ENCODE measurements around the gene PAPOLA. TPM values are rescaled to one million over a fixed set of nuclear protein-coding genes. Genes with fewer than 3 reads are reported as not detected.

PAPOLA gene
- total and polyA plus RNA-seq, 5 donors: 84.7 to 184 (median 153) TPM

DNA sequence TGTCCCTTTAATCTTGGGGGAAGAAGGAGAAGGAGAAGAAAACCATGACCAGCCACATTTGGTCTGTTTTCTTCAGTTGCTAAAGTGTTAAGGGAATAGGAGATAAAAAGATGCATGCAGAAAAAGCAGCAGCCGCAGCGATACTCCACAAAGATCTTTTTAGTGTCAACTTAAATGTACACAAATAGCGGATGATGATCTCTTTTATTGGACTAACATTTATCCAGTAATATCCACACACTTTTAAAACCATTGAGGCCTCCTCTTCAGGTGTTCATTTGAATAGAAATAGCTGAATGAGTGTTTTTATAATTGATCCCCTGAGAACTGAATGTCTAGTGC, 83.5 kb downstream of the PAPOLA start:
- H3K4me3 ChIP-seq (ENCODE audit: low read length): no peak overlapping the region
- intact Hi-C loops (cut with DNase I): loop anchor here in 1 of 4 donors (10.0 kb wide), 1 partner anchor 159 kb away; no protein-coding TSS in a partner anchor
- H3K27ac ChIP-seq (ENCODE audit: low read length): no peak overlapping the region
- ATAC-seq: no peak
- H3K4me1 ChIP-seq (ENCODE audit: control insufficient read depth, insufficient read depth, low read length): no peaks in the 10 kb centered on the region
- 91% methylated on average over 3 of the region's 3 CpGs for WGBS
- DNase-seq: no peak
- no peaks in the 10 kb centered on the region for H3K27me3 ChIP-seq (ENCODE audit: control insufficient read depth, insufficient read depth)
- H3K9me3 ChIP-seq (ENCODE audit: control insufficient read depth, low read length): no peaks in the 10 kb centered on the region

DNA sequence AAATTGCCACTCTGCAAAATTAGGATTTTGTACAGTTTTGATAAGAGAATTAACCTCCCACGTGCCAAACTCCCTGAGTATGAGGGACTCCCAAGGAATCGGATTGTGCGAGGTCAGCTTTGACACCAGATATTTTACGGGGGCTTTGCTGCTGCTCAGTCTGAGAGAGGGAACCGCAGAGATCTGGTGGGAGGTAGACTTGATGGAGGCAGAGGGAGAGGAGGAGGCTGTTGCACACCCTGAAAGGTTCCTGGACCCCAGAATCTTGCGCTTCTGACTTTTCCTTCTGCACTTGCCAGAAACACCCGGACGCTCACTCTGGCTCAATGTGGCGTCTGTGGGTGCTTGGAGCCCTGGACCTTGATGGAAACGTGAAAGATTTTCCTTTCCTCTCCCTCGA, 83.9 kb downstream of the PAPOLA start:
- Histone ChIP-seq H3K27ac (ENCODE audit: low read length) (no peak overlapping the region), H3K4me1 (ENCODE audit: control insufficient read depth, insufficient read depth, low read length) (no peaks in the 10 kb centered on the region), H3K4me3 (ENCODE audit: low read length) (no peak overlapping the region), H3K9me3 (ENCODE audit: control insufficient read depth, low read length) (no peaks in the 10 kb centered on the region), H3K27me3 (ENCODE audit: control insufficient read depth, insufficient read depth) (no peaks in the 10 kb centered on the region)
- DNase-seq (no peak), ATAC-seq (no peak)
- intact Hi-C loops (cut with DNase I): loop anchor here in 1 of 4 donors (10.0 kb wide), 1 partner anchor 159 kb away; no protein-coding TSS in a partner anchor
- 66% methylated on average over 11 of the region's 11 CpGs for WGBS

DNA sequence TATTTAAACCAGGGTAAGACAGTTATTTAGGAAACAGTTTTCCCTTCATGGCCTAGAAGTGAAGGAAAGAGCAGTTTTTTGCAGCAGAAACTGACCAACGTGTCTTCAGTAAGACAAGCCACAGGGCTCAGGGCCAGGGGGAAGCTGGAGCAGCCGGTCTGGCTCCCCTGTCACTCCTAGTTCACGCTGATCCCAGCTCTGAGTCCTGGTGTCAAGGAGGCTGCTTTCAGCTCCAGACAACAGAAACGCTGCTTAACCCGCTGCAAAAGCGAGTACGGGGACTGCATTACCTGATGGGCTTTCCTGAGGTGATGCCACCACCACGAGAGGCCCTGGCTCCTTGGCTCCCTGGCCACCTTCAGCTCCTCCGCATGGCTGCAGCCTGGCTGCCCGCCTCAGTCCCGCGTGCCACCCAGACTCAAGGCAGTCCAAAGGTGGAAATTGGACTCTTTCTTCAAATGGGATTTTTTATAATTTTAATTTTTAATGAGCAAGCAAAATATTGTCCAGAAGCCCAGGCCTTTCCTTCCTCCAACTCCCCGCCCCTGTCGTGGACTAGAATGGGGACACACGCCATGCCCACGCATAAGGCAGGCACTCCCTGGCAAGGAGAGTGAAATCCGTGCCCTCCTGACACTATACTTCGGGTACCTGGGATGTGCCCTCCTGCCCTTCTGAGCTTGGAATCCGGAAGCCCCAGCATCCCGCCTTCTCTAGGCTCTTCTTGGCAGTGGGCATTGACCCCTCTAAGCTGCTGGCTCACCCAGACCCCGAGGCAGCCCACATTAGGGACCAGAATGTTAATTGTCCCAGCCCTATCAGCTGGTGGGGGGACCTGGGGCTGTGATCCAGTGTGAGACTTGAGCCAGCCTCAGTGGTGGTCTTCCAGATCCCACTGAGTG, 85.0 kb downstream of the PAPOLA start:
- Histone ChIP-seq H3K27ac (ENCODE audit: low read length) (no peak overlapping the region), H3K4me1 (ENCODE audit: control insufficient read depth, insufficient read depth, low read length) (no peaks in the 10 kb centered on the region), H3K9me3 (ENCODE audit: control insufficient read depth, low read length) (no peaks in the 10 kb centered on the region), H3K27me3 (ENCODE audit: control insufficient read depth, insufficient read depth) (no peaks in the 10 kb centered on the region), H3K4me3 (ENCODE audit: low read length) (no peak overlapping the region)
- no peak for ATAC-seq
- 76% methylated on average over 21 of the region's 21 CpGs for WGBS
- no peak for DNase-seq
- intact Hi-C loops (cut with DNase I): loop anchor here in 1 of 4 donors (10.0 kb wide), 1 partner anchor 158 kb away; no protein-coding TSS in a partner anchor

DNA sequence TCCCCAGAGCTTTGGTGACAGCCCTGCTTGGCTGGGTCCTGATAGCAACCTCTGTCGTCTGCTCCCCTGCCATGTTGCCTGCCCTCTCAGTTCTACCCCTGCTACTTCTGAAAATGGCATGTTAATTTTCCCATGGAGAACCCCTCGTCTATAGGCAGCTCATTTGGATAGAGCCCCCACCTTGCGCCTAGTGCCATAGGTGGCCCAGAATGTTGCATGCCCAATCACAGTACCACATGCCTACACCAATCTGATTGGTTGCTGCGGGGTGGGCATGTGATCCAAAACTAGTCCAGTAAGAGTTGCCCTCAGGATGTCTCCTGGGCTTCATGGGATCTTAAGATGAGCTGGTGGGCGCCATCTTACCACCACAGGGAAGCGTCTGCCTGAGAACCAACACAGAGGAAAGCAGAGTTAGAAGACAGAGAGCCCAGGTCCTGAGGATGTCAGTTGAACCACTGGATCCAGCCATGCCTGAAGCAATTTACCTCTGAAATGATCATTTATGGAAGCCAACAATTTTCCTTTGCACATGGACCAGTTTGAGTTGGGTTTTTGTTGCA, 85.7 kb downstream of the PAPOLA start:
- H3K4me1 ChIP-seq (ENCODE audit: control insufficient read depth, insufficient read depth, low read length): no peaks in the 10 kb centered on the region
- ATAC-seq: no peak
- no peaks in the 10 kb centered on the region for H3K27me3 ChIP-seq (ENCODE audit: control insufficient read depth, insufficient read depth)
- intact Hi-C loops (cut with DNase I): loop anchor here in 1 of 4 donors (10.0 kb wide), 1 partner anchor 157 kb away; no protein-coding TSS in a partner anchor
- no peak for DNase-seq
- 93% methylated on average over 6 of the region's 6 CpGs for WGBS
- no peak overlapping the region for H3K27ac ChIP-seq (ENCODE audit: low read length)
- H3K9me3 ChIP-seq (ENCODE audit: control insufficient read depth, low read length): no peaks in the 10 kb centered on the region
- no peak overlapping the region for H3K4me3 ChIP-seq (ENCODE audit: low read length)

DNA sequence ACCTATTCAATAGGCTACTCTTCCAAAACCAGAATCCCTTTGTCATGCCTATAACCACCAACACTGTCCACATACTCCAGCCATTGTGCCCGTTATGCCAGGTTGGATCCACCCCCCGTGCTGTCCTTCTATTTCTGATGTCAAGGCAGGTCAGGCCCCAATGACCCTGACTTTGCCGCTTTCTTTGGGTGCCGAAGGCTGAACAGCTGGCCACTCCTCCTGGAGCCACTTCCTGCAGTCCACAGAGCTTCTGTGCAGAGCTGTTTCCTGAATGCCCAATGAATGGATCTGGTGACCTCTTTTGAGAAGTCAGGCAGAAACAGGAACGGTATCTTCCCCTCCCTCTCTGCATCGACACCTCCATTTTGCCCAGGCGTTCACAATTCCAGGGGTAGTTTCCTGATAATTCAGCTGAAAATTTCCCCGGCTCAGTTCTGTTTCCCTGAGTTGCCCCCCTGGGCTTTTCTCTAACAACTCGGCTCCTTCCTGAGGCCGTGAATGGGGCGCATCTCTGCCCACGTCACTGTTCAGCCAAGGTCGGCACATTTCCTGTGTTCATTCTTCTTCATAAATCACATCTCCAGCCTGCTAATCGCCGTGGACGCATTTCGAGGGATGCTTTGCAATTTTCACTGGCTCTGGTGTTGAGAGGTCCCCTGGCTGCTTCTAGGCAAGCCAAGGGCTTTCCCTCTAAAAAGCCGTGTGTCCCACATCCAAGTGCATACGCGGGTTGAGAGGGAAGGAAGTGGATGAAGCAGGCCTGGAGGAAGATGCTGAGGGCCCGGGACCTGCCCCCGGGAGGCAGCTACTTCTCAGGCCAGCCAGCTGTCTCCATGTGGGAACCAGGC, 86.5 kb downstream of the PAPOLA start:
- Histone ChIP-seq H3K27ac (ENCODE audit: low read length) (no peak overlapping the region), H3K9me3 (ENCODE audit: control insufficient read depth, low read length) (no peaks in the 10 kb centered on the region), H3K4me1 (ENCODE audit: control insufficient read depth, insufficient read depth, low read length) (no peaks in the 10 kb centered on the region), H3K27me3 (ENCODE audit: control insufficient read depth, insufficient read depth) (no peaks in the 10 kb centered on the region), H3K4me3 (ENCODE audit: low read length) (no peak overlapping the region)
- 46% methylated on average over 22 of the region's 22 CpGs for WGBS
- intact Hi-C loops (cut with DNase I): loop anchor here in 1 of 4 donors (10.0 kb wide), 1 partner anchor 156 kb away; no protein-coding TSS in a partner anchor
- no peak for ATAC-seq
- no peak for DNase-seq

DNA sequence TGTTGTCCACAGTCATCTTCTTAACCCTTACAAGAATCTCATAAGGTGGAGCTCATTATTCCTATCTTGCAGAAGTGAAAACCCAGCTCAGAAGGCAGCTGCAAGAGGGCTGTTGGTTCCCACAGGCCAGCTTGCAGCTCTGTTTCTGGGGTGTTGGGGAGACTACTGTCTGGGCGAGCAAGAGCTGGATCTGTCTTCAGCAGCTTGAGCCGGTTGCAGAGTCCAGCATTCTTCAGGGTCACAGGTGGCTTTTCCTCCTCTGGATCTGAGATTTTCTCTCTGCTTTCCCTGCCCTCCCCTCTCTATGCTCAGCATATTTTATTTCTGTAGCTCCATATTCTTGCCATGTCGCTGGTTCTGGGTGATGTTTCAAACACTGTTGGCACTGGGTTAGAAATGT, 87.4 kb downstream of the PAPOLA start:
- H3K4me3 ChIP-seq (ENCODE audit: low read length): no peak overlapping the region
- DNase-seq (no peak), ATAC-seq (no peak)
- H3K4me1 ChIP-seq (ENCODE audit: control insufficient read depth, insufficient read depth, low read length): no peaks in the 10 kb centered on the region
- H3K27ac ChIP-seq (ENCODE audit: low read length): no peak overlapping the region
- no peaks in the 10 kb centered on the region for H3K27me3 ChIP-seq (ENCODE audit: control insufficient read depth, insufficient read depth)
- H3K9me3 ChIP-seq (ENCODE audit: control insufficient read depth, low read length): no peaks in the 10 kb centered on the region
- intact Hi-C loops (cut with DNase I): loop anchor here in 1 of 4 donors (10.0 kb wide), 1 partner anchor 155 kb away; no protein-coding TSS in a partner anchor
- WGBS: 70% methylated on average over 3 of the region's 3 CpGs

DNA sequence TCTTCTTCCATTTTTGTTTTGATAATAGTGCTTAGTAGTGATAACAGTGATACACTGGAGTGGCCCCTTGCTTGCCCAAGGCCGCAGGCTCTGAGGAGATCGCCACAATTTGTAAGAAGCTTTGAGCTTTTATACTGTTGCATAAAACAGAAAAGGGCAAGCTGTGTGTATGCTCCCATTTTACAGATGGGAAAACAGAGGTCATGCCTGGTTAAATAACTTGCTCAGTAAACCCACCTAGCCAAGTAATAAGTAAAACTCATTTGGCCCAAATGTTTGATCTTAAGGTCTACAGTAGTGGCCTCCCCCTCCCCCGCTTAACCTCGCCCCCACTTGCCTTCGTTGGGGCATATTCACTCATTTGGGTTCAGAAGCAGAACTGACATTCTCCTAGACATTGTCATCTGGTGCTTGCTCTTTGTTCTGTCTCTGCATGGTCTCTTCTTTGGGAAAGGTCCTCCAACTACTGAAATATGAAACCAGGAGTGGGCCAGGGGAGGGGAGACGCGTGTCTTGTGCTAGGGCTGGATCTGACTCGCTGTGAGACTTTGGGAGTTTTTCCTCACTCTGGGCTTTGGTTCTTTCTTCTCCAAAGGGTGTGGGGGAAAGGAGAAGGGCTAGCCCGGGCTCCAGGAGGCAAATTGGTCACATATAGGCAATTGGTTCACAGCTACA, 88.1 kb downstream of the PAPOLA start:
- WGBS: 75% methylated on average over 9 of the region's 9 CpGs
- H3K9me3 ChIP-seq (ENCODE audit: control insufficient read depth, low read length): no peaks in the 10 kb centered on the region
- DNase-seq (no peak), ATAC-seq (no peak)
- H3K4me1 ChIP-seq (ENCODE audit: control insufficient read depth, insufficient read depth, low read length): no peaks in the 10 kb centered on the region
- intact Hi-C loops (cut with DNase I): loop anchor here in 1 of 4 donors (5.0 kb wide), 1 partner anchor 152 kb away; no protein-coding TSS in a partner anchor
- no peak overlapping the region for H3K27ac ChIP-seq (ENCODE audit: low read length)
- H3K4me3 ChIP-seq (ENCODE audit: low read length): no peak overlapping the region
- no peaks in the 10 kb centered on the region for H3K27me3 ChIP-seq (ENCODE audit: control insufficient read depth, insufficient read depth)

DNA sequence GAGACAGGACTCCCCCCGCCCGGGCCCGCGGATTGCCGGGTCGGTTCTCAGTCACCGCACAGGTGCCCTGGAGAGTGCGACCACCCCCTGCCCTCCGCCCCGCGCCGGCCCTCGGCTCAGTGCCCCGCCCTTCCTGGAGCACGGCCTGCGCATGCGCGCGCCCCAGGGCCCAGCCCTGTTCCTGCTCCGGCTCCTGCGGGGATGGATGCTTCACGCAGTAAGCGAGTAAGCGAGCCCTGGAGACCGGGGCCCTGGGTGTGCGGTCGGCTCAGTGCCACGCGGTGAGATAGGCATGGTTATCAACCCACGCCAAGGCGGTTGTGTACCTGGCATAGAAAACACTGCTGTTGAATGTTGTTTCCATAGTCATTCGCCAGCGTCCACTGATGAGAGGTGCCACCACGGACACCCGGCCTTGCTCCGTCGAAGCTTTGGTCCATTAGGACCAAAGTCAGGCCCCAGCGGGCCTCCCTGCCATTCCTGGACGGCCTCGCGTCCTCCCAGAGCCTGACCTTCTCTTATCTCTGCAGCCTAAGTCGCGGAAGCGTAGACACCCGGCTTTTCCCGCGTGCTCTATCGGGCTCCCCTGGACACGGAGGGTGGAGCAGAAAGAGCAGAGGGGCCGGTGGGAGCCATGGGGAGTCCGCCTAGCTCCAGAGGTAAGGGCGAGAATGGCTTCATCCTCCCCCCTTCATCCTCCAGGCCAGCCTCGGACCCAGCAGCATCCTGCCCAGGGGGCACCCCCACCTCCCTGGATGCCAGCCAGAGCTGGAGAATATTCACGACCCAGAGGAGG, 90.6 kb downstream of the PAPOLA start:
- 5% methylated on average over 54 of the region's 54 CpGs for WGBS
- no peaks in the 10 kb centered on the region for H3K4me1 ChIP-seq (ENCODE audit: control insufficient read depth, insufficient read depth, low read length)
- no peaks in the 10 kb centered on the region for H3K27me3 ChIP-seq (ENCODE audit: control insufficient read depth, insufficient read depth)
- ATAC-seq: peak; percentile 83 to 86
- no peak overlapping the region for H3K27ac ChIP-seq (ENCODE audit: low read length)
- intact Hi-C loops (cut with DNase I): loop anchor here in 1 of 4 donors (5.0 kb wide), 1 partner anchor 150 kb away; no protein-coding TSS in a partner anchor
- H3K4me3 ChIP-seq (ENCODE audit: low read length): peak overlapping the region; percentile 39
- peak; percentile 49 to 84 (median 81) for DNase-seq
- H3K9me3 ChIP-seq (ENCODE audit: control insufficient read depth, low read length): no peaks in the 10 kb centered on the region

DNA sequence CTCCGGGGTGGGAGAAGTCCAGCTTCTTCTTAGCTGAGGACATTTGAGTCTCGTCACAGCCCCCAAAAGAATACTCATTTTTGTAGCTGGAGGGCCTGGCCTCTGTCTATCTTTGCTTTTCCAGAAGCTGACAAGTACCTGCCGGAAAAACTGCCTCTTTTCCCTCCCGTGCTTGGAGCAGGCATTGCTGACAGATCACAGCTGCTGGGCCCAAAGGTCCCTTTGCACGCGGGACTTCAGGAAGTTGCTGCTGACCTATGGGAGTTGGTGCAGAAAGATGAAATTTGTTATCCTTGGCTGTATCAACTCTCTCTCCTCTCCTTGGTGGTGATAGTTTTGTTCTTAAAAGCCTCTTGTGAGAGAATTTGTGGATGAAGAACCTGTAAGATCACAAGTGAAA, 92.8 kb downstream of the PAPOLA start:
- Histone ChIP-seq H3K9me3 (ENCODE audit: control insufficient read depth, low read length) (no peaks in the 10 kb centered on the region), H3K27me3 (ENCODE audit: control insufficient read depth, insufficient read depth) (no peaks in the 10 kb centered on the region), H3K27ac (ENCODE audit: low read length) (no peak overlapping the region), H3K4me1 (ENCODE audit: control insufficient read depth, insufficient read depth, low read length) (no peaks in the 10 kb centered on the region), H3K4me3 (ENCODE audit: low read length) (no peak overlapping the region)
- ATAC-seq (no peak), DNase-seq (no peak)
- 43% methylated on average over 6 of the region's 6 CpGs for WGBS
- intact Hi-C loops (cut with DNase I): loop anchor here in 1 of 4 donors (5.0 kb wide), 1 partner anchor 147 kb away; no protein-coding TSS in a partner anchor

DNA sequence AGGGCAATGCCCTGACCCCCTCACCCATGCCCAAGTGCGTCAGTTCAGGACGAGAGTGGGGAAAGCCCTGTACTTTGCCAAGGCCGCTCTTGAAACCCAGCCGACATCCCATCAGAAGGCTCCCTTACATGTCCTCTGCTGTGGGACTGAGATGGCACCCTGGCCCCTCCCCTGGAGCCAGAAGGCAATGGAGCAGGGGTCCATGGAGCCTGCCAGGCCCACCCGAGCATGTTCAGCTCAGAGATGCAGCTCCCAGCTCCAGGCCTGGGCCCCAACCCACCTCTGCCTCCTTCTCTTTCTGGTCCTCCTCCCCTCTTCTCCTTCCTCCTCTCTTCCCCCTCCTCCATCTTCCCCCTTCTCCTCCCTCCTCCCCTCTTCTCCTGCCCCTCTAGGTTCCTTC, 95.5 kb downstream of the PAPOLA start:
- 87% methylated on average over 5 of the region's 5 CpGs for WGBS
- Histone ChIP-seq H3K4me3 (ENCODE audit: low read length) (no peak overlapping the region), H3K27ac (ENCODE audit: low read length) (no peak overlapping the region), H3K27me3 (ENCODE audit: control insufficient read depth, insufficient read depth) (no peaks in the 10 kb centered on the region), H3K4me1 (ENCODE audit: control insufficient read depth, insufficient read depth, low read length) (no peaks in the 10 kb centered on the region), H3K9me3 (ENCODE audit: control insufficient read depth, low read length) (no peaks in the 10 kb centered on the region)
- DNase-seq: no peak
- ATAC-seq: no peak
- intact Hi-C loops (cut with DNase I): no loop called here
